OCI-LY3 (cell line): ENCODE measurements around the gene TMEM38A.

Experiments used
- H2AFZ ChIP-seq: fragments of 200-600, 300-600 bp; shearing (Covaris generic); 2 replicates; pipeline ENCODE4 v1.6.0; 2014; ENCODE audit warnings: antibody characterized with exemption, low read depth, low read length
- H3K27ac ChIP-seq: fragments of 200-600, 300-600 bp; sonication (generic); 2 replicates; pipeline ENCODE4 v1.5.1; 2014; ENCODE audit warnings: mild to moderate bottlenecking, low read length, moderate library complexity, mixed read lengths
- H3K27me3 ChIP-seq: fragments of 200-600, 300-600 bp; sonication (generic); 2 replicates; pipeline ENCODE4 v1.6.1; 2014; ENCODE audit warnings: low read depth, low read length, mixed read lengths
- H3K36me3 ChIP-seq: fragments of 200-600, 300-600 bp; sonication (generic); replicated peaks from 2 replicates; pipeline ENCODE3; 2014; ENCODE audit warnings: low read depth, low read length, mixed read lengths
- H3K4me1 ChIP-seq: fragments of 300-600, 200-600 bp; sonication (generic); 2 replicates; pipeline ENCODE4 v1.6.1; 2014; ENCODE audit warnings: low read length, mixed read lengths
- H3K4me2 ChIP-seq: fragments of 200-600, 300-600 bp; sonication (generic); 2 replicates; pipeline ENCODE4 v1.6.1; 2014; ENCODE audit warnings: low read length, mixed read lengths
- H3K4me3 ChIP-seq: fragments of 300-600, 200-600 bp; sonication (generic); 2 replicates; pipeline ENCODE4 v1.5.1; 2014; ENCODE audit warnings: antibody characterized with exemption, mild to moderate bottlenecking, low read length, moderate library complexity
- H3K79me2 ChIP-seq: fragments of 300-600, 200-600 bp; shearing (Covaris generic); 2 replicates; pipeline ENCODE4 v1.6.1; 2014; ENCODE audit warnings: mild to moderate bottlenecking, low read length, mixed read lengths
- H3K9ac ChIP-seq: fragments of 300-600, 200-600 bp; shearing (Covaris generic); 2 replicates; pipeline ENCODE4 v1.6.0; 2014; ENCODE audit warnings: mild to moderate bottlenecking, low read length, moderate library complexity
- H3K9me3 ChIP-seq: fragments of 200-600, 300-600 bp; shearing (Covaris generic); 2 replicates; pipeline ENCODE4 v1.6.1; 2014; ENCODE audit warnings: low read length, mixed read lengths; ENCODE audit not compliant: insufficient read depth
- H4K20me1 ChIP-seq: fragments of 200-600, 300-600 bp; sonication (generic); 2 replicates; pipeline ENCODE4 v1.6.1; 2016; ENCODE audit warnings: low read length, mixed read lengths; ENCODE audit not compliant: insufficient read depth
- EZH2phosphoT487 ChIP-seq: fragments of 200-600 bp; shearing (Covaris generic); IDR thresholded peaks from 2 replicates; pipeline ENCODE4 v1.6.1; 2018; ENCODE audit warnings: antibody characterized with exemption, mixed run types, low read depth
- TF ChIP-seq, protein P1 (sequence below): fragments of 200-600, 300-600 bp; sonication (generic); IDR thresholded peaks from 2 replicates; pipeline ENCODE4 v1.5.1; 2014; ENCODE audit warnings: antibody characterized with exemption, low read length, low read depth

TMEM38A gene

DNA sequence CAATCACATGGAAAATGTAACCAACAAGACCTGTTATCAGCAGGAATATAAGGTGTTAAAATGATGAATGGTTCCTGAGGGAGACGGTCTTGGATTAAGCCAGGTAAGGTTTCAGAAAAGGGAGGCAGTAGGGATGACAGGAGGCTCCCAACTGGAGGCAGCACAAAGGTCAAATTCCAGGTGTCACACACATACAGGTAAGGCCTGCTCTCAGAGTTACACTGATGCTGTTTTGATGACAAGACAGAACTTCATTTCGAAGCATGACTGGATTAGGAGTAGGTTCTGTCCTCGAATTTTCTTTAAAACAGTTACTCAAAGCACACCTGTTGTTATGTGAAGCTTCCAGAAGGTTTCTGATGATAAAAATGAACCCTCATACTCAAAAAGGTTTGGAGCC lies 40.4 kb upstream of the TMEM38A start:
- no peaks in the 10 kb centered on the region for H3K27me3 ChIP-seq
- H3K4me2 ChIP-seq, result no peak overlapping the region
- H3K9me3 ChIP-seq, result no peaks in the 10 kb centered on the region
- peaks cover 100% of the 10 kb centered on the region for H3K79me2 ChIP-seq
- no peak overlapping the region for H3K27ac ChIP-seq
- H3K9ac ChIP-seq, result no peak overlapping the region
- peaks cover 19% of the 10 kb centered on the region for H3K36me3 ChIP-seq
- H4K20me1 ChIP-seq, result peaks cover 100% of the 10 kb centered on the region
- H3K4me1 ChIP-seq, result peaks cover 11% of the 10 kb centered on the region
- H3K4me3 ChIP-seq, result no peak overlapping the region
- TF ChIP-seq EZH2phosphoT487, result no peak
- TF ChIP-seq, protein P1, sequence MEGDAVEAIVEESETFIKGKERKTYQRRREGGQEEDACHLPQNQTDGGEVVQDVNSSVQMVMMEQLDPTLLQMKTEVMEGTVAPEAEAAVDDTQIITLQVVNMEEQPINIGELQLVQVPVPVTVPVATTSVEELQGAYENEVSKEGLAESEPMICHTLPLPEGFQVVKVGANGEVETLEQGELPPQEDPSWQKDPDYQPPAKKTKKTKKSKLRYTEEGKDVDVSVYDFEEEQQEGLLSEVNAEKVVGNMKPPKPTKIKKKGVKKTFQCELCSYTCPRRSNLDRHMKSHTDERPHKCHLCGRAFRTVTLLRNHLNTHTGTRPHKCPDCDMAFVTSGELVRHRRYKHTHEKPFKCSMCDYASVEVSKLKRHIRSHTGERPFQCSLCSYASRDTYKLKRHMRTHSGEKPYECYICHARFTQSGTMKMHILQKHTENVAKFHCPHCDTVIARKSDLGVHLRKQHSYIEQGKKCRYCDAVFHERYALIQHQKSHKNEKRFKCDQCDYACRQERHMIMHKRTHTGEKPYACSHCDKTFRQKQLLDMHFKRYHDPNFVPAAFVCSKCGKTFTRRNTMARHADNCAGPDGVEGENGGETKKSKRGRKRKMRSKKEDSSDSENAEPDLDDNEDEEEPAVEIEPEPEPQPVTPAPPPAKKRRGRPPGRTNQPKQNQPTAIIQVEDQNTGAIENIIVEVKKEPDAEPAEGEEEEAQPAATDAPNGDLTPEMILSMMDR, result no peak
- no peak overlapping the region for H2AFZ ChIP-seq

DNA sequence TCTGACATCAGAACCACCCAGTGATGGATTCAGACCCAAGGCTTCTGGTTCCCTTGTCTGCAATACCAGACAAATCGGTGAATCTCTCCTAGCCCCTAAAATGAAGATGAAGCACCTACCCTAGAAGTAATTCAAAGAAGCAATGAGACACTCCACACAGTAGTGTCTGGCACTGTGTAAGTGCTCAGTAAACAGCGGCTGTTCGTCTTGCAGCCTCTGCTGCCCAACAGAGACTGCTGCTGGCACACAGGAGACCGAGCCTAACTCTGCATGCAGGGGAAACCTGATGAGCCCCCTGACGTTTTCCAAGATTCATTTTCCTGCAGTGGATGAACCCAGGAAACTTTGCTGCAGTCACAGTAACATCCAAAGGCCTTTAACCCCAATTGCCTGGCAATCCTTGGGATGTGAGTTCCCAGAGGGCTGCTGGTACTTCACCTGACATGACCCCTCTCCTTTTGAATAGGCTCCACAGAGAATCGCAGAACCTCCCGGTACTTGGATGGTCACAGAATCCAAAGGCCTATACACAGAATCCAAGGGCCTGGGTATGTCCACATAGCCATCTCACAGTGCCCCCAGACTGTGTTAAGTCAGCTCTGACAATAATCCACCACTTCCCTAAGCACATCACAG lies 39.7 kb upstream of the TMEM38A start:
- Histone ChIP-seq H3K4me3 (no peak overlapping the region), H3K9ac (no peak overlapping the region), H3K4me1 (peaks cover 16% of the 10 kb centered on the region), H4K20me1 (peaks cover 100% of the 10 kb centered on the region), H3K36me3 (peaks cover 26% of the 10 kb centered on the region), H3K9me3 (no peaks in the 10 kb centered on the region), H3K79me2 (peaks cover 100% of the 10 kb centered on the region), H3K4me2 (no peak overlapping the region), H3K27me3 (no peaks in the 10 kb centered on the region), H3K27ac (no peak overlapping the region), H2AFZ (no peak overlapping the region)
- TF ChIP-seq EZH2phosphoT487, result no peak
- TF ChIP-seq, protein P1, result no peak

GRCh38 chr19:16623066-16623465 lies 37.9 kb upstream of the TMEM38A start:
- no peak overlapping the region for H3K9ac ChIP-seq
- H3K27ac ChIP-seq, result no peak overlapping the region
- H4K20me1 ChIP-seq, result peaks cover 95% of the 10 kb centered on the region
- no peak overlapping the region for H2AFZ ChIP-seq
- TF ChIP-seq, protein P1, result no peak
- TF ChIP-seq EZH2phosphoT487, result no peak
- no peaks in the 10 kb centered on the region for H3K27me3 ChIP-seq
- H3K9me3 ChIP-seq, result no peaks in the 10 kb centered on the region
- H3K79me2 ChIP-seq, result peaks cover 100% of the 10 kb centered on the region
- peaks cover 28% of the 10 kb centered on the region for H3K36me3 ChIP-seq
- H3K4me2 ChIP-seq, result no peak overlapping the region
- peaks cover 19% of the 10 kb centered on the region for H3K4me1 ChIP-seq
- H3K4me3 ChIP-seq, result no peak overlapping the region

- no peak overlapping the region for H3K4me3 ChIP-seq
- no peak overlapping the region for H3K9ac ChIP-seq
- peaks cover 19% of the 10 kb centered on the region for H3K4me1 ChIP-seq
- peaks cover 28% of the 10 kb centered on the region for H3K36me3 ChIP-seq
- H3K79me2 ChIP-seq, result peaks cover 95% of the 10 kb centered on the region
- peaks cover 90% of the 10 kb centered on the region for H4K20me1 ChIP-seq
- no peak overlapping the region for H3K4me2 ChIP-seq
- no peak overlapping the region for H2AFZ ChIP-seq
- no peak overlapping the region for H3K27ac ChIP-seq
- H3K9me3 ChIP-seq, result no peaks in the 10 kb centered on the region
- H3K27me3 ChIP-seq, result no peaks in the 10 kb centered on the region
- TF ChIP-seq EZH2phosphoT487, result no peak
- TF ChIP-seq, protein P1, result peak; percentile 55
Observed at GRCh38 chr19:16623576-16623975, 37.4 kb upstream of the TMEM38A start.
